ENCODE results near the gene GPR37L1.
"Not testable (repeated sequence)": the region's sequence is repeated elsewhere in the genome, so short reads cannot be mapped to it uniquely, and the experiment has no call there.

The GPR37L1 gene

GRCh38 chr1:202107801-202108731, 14.7 kb upstream of the GPR37L1 start:
- no peak for DNase-seq (ENCODE audit: low read depth in 2 of 2)

- DNase-seq (ENCODE audit: low read depth in 2 of 2) = no peak
These were observed 11.7 kb upstream of the GPR37L1 start for GRCh38 chr1:202110977-202111376.

GRCh38 chr1:202111589-202111988, 11.1 kb upstream of the GPR37L1 start:
- not testable (repeated sequence) for DNase-seq (ENCODE audit: low read depth in 2 of 2)

- DNase-seq (ENCODE audit: low read depth in 2 of 2) = no peak
These were observed 9.6 kb upstream of the GPR37L1 start for GRCh38 chr1:202112859-202113689.

- DNase-seq (ENCODE audit: low read depth in 2 of 2) = no peak
These were observed 8.9 kb upstream of the GPR37L1 start for GRCh38 chr1:202113690-202114300.

GRCh38 chr1:202116287-202116686, 6.4 kb upstream of the GPR37L1 start:
- no peak for DNase-seq (ENCODE audit: low read depth in 2 of 2)

GRCh38 chr1:202117898-202118371, 4.8 kb upstream of the GPR37L1 start:
- DNase-seq (ENCODE audit: low read depth in 2 of 2) = no peak

- DNase-seq (ENCODE audit: low read depth in 2 of 2) = no peak
These were observed 1.7 kb upstream of the GPR37L1 start for GRCh38 chr1:202121006-202121405.

- DNase-seq (ENCODE audit: low read depth in 2 of 2) = no peak
These were observed 658 bp downstream of the GPR37L1 start for GRCh38 chr1:202123336-202123813.

- DNase-seq (ENCODE audit: low read depth in 2 of 2) = no peak
These were observed 1.4 kb downstream of the GPR37L1 start for GRCh38 chr1:202124142-202124541.

- DNase-seq (ENCODE audit: low read depth in 2 of 2) = no peak
These were observed 2.9 kb downstream of the GPR37L1 start for GRCh38 chr1:202125611-202126010.

GRCh38 chr1:202126426-202126825, 3.7 kb downstream of the GPR37L1 start:
- no peak for DNase-seq (ENCODE audit: low read depth in 2 of 2)

GRCh38 chr1:202127061-202127460, 4.3 kb downstream of the GPR37L1 start:
- DNase-seq (ENCODE audit: low read depth in 2 of 2) = no peak

- no peak for DNase-seq (ENCODE audit: low read depth in 2 of 2)
These were observed 5.3 kb downstream of the GPR37L1 start for GRCh38 chr1:202127836-202128622.

GRCh38 chr1:202129453-202130296, 7.0 kb downstream of the GPR37L1 start:
- DNase-seq (ENCODE audit: low read depth in 2 of 2) = no peak

- DNase-seq (ENCODE audit: low read depth in 2 of 2) = no peak
These were observed 7.6 kb downstream of the GPR37L1 start for GRCh38 chr1:202130297-202130721.

GRCh38 chr1:202130816-202131522, 8.3 kb downstream of the GPR37L1 start:
- DNase-seq (ENCODE audit: low read depth in 2 of 2) = no peak

GRCh38 chr1:202131956-202132821, 9.5 kb downstream of the GPR37L1 start:
- DNase-seq (ENCODE audit: low read depth in 2 of 2) = no peak

- DNase-seq (ENCODE audit: low read depth in 2 of 2) = no peak
These were observed 10.3 kb downstream of the GPR37L1 start for GRCh38 chr1:202133001-202133400.

All from stimulated activated CD8-positive, alpha-beta memory T cell treated with anti-CD3 and anti-CD28 coated beads, Interleukin-7, amount 100 ng/mL, for 1 hour (primary cell).